Gastrocnemius medialis (tissue), 4 donors: ENCODE measurements around the gene MMRN2. TPM values are rescaled to one million over a fixed set of nuclear protein-coding genes. Genes with fewer than 3 reads are reported as not detected.

Source experiments
- ATAC-seq, 2 donors: fragments of 150-250 bp; one replicate each; pipeline ENCODE4 v1.9.1; 2016
- DNase-seq, 2 donors: peaks; one replicate each; pipeline ENCODE4 v3.0.0-alpha.2; 2019
- H3K27ac ChIP-seq, 4 donors: fragments of 200-600 bp; sonication (generic); 1 replicate in 1 of 4; 2 replicates in 3 of 4; pipeline ENCODE4 v1.5.1; 2016 to 2018; ENCODE audit warnings: mild to moderate bottlenecking in 2 of 4, moderate library complexity in 1 of 4
- H3K27me3 ChIP-seq, 3 donors: fragments of 200-600 bp; sonication (generic) in 2 of 3; 1 replicate in 1 of 3; 2 replicates in 2 of 3; pipeline versions ENCODE4 v1.5.1 to v1.6.0; 2016 to 2019; ENCODE audit warnings: mild to moderate bottlenecking in 1 of 3, moderate library complexity in 1 of 3
- H3K36me3 ChIP-seq, 2 donors: fragments of 200-600 bp; sonication (generic) in 1 of 2; one replicate each; pipeline ENCODE4 v1.5.1; 2017 to 2018
- H3K4me1 ChIP-seq, 2 donors: fragments of 200-600 bp; sonication (generic) in 1 of 2; one replicate each; pipeline ENCODE4 v1.5.1; 2016 to 2017; ENCODE audit warnings: mild to moderate bottlenecking in 2 of 2
- H3K4me3 ChIP-seq, 4 donors: fragments of 200-600 bp; sonication (generic) in 3 of 4; 1 replicate in 1 of 4; 2 replicates in 3 of 4; pipeline ENCODE4 v1.5.1; 2016 to 2019; ENCODE audit warnings: mild to moderate bottlenecking in 2 of 4
- H3K9me3 ChIP-seq, 3 donors: fragments of 200-600 bp; sonication (generic) in 2 of 3; 1 replicate in 1 of 3; 2 replicates in 2 of 3; pipeline ENCODE4 v1.5.1; 2016 to 2019
- CTCF ChIP-seq, 5 experiments: fragments of 450-650 bp in 3 of 5; fragments of 200-600 bp in 2 of 5; sonication (generic) in 2 of 5; IDR thresholded peaks in 4 of 5; conservative IDR thresholded peaks in 1 of 5; 1 replicate in 4 of 5; 2 replicates in 1 of 5; pipeline ENCODE4 v1.5.1; 2016 to 2019; ENCODE audit warnings: antibody characterized with exemption in 5 of 5, mild to moderate bottlenecking in 3 of 5, moderate library complexity in 3 of 5
- POLR2A ChIP-seq, 2 donors: fragments of 450-650 bp; IDR thresholded peaks; one replicate each; pipeline ENCODE4 v1.6.1; 2017; ENCODE audit warnings: antibody characterized with exemption in 2 of 2, mild to moderate bottlenecking in 2 of 2, moderate library complexity in 2 of 2
- in situ Hi-C, 4 donors: fragments of 200-750 bp; cut with MboI; loops; one replicate each; pipeline versions ENCODE4 v1.15.0 to v1.8.0; 2017; ENCODE audit warnings: low sequenced_read_pairs in 4 of 4
- intact Hi-C: fragments of 100-400 bp; cut with DNase I; formaldehyde crosslinking; loops from one replicate; pipeline ENCODE4 v1.15.1; 2023; ENCODE audit warnings: low total_unique reads
- total RNA-seq, 4 donors: library from RNA; depleted of rRNA; stranded (reverse); fragments of >200 nt; gene quantifications; one replicate each; pipeline versions ENCODE4 v1.1.0 to v1.2.3, GENCODE V29; 2016

MMRN2 gene
- total RNA-seq, 4 donors from 2014 or later, result 14.6 to 34.8 (median 25.8) TPM

GRCh38 chr10:86922553-86922961, 34.9 kb downstream of the MMRN2 start:
- Histone ChIP-seq H3K27ac (no peak overlapping the region), H3K36me3 (peaks cover 0 to 31% of the 10 kb centered on the region in 2 donors), H3K4me3 (no peak overlapping the region), H3K27me3 (no peaks in the 10 kb centered on the region), H3K4me1 (peaks cover 3 to 4% of the 10 kb centered on the region in 2 donors), H3K9me3 (no peaks in the 10 kb centered on the region)
- intact Hi-C loops (no loop called here), in situ Hi-C loops (no loop called here)
- TF ChIP-seq CTCF (IDR thresholded peaks at IDR 0.05 in 4 of 5, conservative IDR thresholded peaks at IDR 0.05 in 1 of 5), result no peak
- no peak for TF ChIP-seq POLR2A (IDR thresholded peaks at IDR 0.05)
- ATAC-seq (no peak), DNase-seq (no peak)

- ATAC-seq (peak; percentile 61 to 77), DNase-seq (no peak)
- Histone ChIP-seq H3K36me3 (peaks cover 0 to 31% of the 10 kb centered on the region in 2 donors), H3K27ac (peak overlapping the region; percentile 36 to 71 (median 56)), H3K4me3 (no peak overlapping the region), H3K4me1 (peaks cover 3 to 4% of the 10 kb centered on the region in 2 donors), H3K9me3 (no peaks in the 10 kb centered on the region), H3K27me3 (no peaks in the 10 kb centered on the region)
- intact Hi-C loops (no loop called here), in situ Hi-C loops (no loop called here)
- TF ChIP-seq CTCF (IDR thresholded peaks at IDR 0.05 in 4 of 5, conservative IDR thresholded peaks at IDR 0.05 in 1 of 5) (no peak), POLR2A (IDR thresholded peaks at IDR 0.05) (no peak)
These were observed 39.4 kb downstream of the MMRN2 start for GRCh38 chr10:86918022-86918471.

GRCh38 chr10:86914734-86915133, 42.7 kb downstream of the MMRN2 start:
- H3K4me3 ChIP-seq, result no peak overlapping the region
- peaks cover 3 to 4% of the 10 kb centered on the region in 2 donors for H3K4me1 ChIP-seq
- in situ Hi-C loops (no loop called here), intact Hi-C loops (no loop called here)
- H3K9me3 ChIP-seq, result no peaks in the 10 kb centered on the region
- H3K36me3 ChIP-seq, result peaks cover 0 to 16% of the 10 kb centered on the region in 2 donors
- no peaks in the 10 kb centered on the region for H3K27me3 ChIP-seq
- DNase-seq (no peak), ATAC-seq (no peak)
- no peak for TF ChIP-seq POLR2A (IDR thresholded peaks at IDR 0.05)
- no peak for TF ChIP-seq CTCF (IDR thresholded peaks at IDR 0.05 in 4 of 5, conservative IDR thresholded peaks at IDR 0.05 in 1 of 5)
- H3K27ac ChIP-seq, result no peak overlapping the region

- in situ Hi-C loops, result no loop called here
These were observed 52.0 kb downstream of the MMRN2 start for GRCh38 chr10:86905429-86905828.

More at GRCh38 chr10:86905429-86905828, 52.0 kb downstream of the MMRN2 start:
- TF ChIP-seq POLR2A (IDR thresholded peaks at IDR 0.05), result no peak
- TF ChIP-seq CTCF (IDR thresholded peaks at IDR 0.05 in 4 of 5, conservative IDR thresholded peaks at IDR 0.05 in 1 of 5), result no peak
- ATAC-seq, result no peak
- intact Hi-C loops, result no loop called here
- Histone ChIP-seq H3K9me3 (no peaks in the 10 kb centered on the region), H3K36me3 (peaks cover 0 to 4% of the 10 kb centered on the region in 2 donors), H3K27me3 (no peaks in the 10 kb centered on the region), H3K4me1 (peaks cover 4 to 12% of the 10 kb centered on the region in 2 donors), H3K27ac (no peak overlapping the region), H3K4me3 (no peak overlapping the region)
- no peak for DNase-seq
